ENCODE data around the gene KRTAP29-1.

Gene KRTAP29-1

DNA sequence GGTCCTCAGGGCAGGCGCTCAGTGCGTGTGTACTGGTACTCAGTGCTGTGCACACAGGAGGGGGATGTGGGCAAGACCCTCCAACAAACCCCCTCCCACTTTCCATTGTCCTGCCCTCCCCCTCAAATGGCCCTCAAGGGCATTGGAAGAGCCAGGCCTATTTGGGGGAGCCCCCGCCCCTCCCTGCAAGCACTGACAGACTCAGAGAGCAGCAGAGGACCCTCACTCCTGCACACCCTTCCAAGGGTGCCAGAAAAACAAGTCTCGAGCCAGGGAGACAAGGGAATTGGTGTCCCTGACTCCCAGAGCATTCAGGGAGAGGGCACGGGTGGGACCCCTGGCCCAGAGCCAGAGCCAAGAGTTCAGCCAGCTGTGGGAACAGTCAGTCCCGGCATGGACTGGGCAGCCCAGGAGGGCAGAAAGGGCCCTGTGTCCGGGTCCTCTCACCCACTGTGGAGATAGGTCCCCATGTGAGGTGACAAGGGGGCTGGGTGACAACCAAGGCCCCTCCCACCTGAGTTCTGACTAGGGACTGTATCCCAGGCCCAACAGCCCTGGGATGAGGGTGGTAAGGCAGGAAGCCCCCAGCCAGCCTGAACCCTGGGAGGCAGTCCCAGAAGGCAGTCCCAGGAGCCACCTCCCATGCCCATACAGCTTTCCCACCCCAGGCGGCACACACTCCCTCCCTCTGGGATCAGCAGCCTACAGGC, 24.9 kb upstream of the KRTAP29-1 start:
- no peak for DNase-seq

DNA sequence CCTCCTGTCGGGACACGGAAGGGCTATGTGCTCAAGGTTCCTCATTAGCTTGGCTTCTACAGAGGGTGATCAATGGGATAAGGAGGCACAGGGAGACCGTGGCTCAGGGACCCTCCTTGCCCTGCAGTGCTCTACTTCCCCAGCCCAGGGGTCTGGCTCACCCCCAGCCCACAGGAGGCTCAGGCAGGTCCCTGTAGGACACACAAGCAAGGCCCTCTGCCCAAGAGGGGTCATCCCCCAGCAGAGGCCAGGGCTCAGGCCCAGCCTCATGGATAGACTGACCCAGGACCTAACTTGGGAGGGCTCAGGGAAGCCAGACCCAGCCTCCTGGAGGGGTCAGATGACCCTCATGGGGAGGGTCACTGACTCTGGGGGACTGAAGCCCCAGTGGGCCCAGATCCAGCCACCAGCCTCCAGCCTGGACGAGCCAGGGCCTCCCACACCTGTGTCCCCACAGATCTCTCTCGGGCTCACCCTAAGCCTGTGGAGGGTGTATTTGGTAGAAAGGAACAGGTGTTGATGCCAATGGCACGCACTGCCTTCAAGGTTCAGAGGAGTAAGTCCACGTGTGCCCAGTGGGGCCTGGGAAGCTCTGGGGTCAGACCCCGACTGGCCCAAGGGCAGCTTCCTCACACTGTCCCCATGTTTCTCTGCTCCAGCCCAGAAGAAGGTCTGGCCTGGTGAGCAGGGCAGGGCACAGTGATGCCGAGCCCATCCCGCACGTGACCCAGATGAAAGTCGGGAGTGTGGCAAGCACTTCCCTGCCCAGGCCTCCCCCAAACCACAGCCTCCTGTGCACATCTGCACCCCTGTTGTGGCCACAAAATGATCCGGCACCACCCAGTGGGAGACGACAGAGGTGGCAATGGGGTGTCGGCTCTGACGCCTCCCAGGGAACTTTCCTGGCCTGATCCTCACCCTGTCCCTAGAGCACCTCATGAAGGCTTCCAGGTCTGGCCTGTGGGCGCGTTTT, 23.8 kb upstream of the KRTAP29-1 start:
- DNase-seq, result peak in 1 of 2 donors; percentile 55

DNA sequence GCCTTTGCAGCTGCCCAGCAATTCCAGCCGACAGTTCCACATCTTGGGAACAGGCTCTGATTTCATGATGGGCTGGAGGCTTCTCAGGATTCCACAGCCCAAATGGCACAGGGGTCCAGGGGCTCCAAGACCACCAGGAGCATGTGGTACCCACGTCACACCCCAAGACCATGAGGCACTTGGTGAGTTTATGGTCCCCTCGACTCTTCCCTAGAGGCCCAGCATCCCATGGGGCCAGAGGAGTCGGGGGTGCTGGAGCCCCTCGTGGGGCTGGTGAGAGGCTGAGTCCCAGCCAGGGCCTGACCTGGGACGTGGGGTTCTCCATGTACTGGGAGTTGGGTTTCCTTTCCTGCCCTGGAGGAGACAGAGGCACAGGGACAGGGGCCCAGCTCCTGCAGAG, 23.0 kb upstream of the KRTAP29-1 start:
- no peak for DNase-seq

DNA sequence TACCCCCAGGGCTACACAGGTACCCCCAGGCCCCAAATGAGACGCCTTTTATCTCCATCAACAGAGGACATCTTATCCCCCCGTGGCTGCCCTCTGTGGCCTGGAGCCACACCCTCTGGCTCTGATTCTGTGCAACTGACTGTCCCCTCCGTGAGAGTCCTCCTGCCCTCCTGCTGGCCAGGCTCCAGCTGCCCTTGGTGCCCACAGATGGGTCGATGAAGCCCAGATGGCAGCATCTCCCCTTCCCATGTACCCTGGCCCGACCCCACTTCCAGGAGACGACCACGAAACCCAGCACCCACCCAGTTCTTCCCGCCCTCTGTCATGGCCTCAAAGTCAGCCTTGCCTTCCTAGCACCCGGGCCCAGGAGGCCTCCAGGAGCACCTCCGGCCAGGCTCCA, 22.5 kb upstream of the KRTAP29-1 start:
- no peak for DNase-seq

DNA sequence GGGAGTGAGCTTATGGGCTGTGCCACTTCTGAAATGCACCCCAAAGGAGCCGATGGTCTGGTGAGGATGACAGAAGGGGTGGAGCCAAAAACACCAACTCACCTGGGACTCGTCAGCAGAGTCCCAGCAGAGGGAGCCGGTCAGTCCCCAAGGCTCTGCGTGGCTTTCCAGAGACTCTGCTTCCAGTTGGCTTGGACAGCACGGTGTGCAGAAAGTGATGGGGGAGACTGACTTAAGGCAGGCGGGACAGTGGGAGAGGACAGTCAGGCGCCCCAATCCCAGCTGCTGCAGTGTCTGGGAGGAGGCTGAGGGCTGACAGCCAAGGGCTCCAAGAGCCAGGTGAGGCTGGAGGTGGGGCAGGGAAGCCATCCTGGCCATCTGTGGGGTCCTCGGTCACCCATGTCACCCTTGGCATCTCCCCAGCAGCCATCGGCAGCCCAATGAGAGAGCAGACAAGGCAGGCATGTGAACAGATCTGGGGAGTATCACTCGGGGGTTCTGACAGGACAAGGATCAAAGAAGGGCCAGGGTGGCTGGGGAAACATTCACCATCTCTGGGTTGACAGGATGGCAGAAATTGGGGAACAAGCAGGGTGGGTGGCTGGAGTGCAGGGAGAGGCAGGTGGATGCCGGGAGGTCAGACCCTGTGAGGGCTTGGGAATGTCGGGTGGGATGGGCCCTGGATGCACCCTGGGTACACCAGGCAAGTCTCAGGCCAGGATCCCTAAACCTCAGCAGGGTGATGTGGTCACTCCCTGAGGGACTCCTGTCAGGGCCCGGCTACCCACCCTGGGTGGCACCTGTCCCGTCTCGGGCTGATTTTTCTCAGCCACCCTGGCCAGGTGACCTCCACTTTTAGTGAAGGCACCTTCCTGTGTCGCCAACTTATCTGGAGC, 21.8 kb upstream of the KRTAP29-1 start:
- no peak for DNase-seq

DNA sequence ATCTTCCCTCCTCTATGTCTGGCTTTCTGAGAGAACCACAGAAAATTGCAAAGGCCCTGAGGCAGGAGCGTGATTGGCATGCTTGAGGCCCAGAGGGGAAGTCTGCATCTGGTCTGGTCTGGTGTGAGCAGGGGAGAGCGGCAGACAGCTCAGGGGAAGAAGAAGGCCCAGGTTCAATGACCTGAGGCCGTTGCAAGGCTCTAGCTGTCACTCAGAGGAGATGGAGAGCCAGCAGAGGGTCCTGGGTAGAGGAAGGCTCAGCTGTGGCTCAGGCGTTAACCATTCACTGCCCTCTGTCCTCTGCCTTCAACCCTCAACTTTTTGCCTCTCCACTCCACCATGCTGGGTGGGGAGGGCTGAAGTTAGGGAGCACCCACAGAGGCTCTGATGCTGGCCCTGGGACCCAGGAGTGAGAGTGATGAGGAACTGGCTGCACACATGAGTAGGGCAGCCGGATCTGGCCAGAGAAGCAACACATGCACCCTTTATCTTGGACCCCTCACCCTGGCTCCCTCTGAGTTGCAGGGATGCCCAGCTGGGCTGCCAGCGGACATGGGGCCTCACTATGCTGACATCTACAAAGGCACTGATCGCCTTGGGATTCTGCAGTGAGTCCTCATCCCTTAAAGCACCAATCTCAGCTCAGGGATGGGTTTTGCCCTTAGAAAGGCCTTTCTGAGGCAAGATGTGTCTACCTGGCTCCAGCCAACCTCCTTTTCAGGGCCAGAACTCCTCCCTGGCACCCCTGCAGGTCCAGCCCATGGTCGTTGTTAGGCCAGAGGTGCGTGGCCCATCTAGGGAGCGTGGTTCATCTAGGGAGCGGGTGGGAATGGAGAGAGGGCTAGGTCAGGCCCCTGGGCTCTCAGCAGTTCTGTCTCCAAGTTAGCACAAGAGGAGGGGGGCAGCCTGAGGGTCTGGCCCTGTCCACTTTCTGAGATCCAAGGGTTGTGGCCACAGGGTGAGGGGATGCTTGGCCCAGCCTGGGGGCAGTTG, 20.5 kb upstream of the KRTAP29-1 start:
- no peak for DNase-seq

DNA sequence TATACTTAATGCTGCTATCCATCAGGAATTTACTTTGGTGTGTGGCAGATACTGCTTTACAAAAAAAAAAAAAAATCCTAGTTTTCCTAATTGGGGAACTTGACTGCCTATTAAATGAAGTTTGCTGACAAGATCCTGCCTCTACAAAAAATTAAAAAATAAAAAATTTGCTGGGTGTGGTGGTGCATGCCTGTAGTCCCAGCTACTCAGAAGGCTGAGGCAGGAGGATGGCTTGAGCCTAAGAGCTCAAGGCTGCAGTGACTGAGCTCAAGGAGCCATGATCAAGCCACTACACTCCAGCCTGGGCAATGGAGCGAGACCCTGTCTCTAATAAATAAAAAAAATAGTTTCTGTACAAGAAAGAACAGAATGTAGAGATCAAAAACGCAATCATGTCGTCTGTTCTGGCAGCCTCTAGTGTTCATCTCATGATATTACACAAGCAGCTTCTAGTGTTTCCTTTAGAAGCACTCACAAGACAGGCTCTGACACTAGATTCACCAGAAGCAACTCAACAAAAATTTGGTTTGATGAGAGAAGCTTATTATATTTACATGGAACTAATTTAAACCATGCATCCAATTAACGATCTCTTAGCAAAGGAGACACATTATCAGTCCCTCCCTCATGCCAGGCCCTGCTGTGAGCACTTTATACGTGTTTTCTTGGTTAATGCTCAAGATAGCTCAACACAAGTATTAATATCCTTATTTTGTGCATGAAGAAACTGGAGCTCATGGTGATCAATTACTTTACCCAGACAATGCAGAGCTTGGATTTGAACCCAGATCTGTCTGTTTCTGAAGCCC, 19.6 kb upstream of the KRTAP29-1 start:
- peak; percentile 26 to 68 for DNase-seq

DNA sequence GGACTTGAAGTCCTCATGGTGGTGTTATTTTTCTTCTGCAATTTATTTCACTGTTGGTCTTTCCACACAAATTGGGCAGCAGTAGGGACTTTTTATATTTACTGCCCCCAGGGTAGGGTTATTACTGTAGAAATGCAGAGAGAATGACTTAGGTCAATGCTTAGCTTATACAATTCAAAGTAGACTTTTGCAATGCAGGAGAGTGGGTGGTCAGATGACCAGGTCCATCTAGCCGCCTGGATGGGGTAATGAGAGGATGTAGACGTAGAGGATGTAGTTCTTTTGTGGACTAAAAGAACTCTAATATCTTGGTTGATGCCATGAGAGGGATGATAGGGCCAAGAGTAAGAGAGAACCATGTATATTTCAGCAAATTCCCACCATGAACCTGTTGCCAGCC, 15.6 kb upstream of the KRTAP29-1 start:
- no peak for DNase-seq

DNA sequence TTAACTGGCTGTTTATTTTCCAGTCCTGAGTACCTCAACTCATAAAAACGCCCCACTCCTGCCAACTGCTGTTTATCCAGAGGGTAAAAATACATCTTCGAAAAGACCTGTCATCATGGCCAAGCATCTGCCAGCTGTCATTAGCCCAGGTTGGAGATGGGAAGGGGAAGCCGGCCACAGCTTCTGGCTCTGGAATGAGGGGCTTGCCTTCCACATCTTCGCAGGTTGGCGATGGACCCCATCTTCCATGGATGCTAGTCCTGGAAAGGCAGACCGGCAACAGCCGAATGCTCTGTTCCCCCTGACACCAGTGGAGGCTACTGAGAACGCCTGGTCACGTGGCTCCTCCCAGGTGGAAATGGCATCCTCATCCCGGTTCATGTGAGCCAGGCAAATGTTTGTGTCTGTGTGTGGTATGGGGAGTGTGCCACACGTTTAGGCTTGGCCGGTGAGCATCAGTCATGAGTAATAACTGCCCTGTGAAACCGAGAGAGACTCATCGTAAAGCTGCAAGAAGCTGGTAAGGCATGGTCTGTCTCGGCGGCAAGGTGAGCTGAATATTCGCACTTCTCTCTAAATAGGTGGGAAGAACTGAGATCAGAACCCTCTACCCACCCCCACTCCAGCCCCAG, 13.3 kb upstream of the KRTAP29-1 start:
- DNase-seq, result no peak

DNA sequence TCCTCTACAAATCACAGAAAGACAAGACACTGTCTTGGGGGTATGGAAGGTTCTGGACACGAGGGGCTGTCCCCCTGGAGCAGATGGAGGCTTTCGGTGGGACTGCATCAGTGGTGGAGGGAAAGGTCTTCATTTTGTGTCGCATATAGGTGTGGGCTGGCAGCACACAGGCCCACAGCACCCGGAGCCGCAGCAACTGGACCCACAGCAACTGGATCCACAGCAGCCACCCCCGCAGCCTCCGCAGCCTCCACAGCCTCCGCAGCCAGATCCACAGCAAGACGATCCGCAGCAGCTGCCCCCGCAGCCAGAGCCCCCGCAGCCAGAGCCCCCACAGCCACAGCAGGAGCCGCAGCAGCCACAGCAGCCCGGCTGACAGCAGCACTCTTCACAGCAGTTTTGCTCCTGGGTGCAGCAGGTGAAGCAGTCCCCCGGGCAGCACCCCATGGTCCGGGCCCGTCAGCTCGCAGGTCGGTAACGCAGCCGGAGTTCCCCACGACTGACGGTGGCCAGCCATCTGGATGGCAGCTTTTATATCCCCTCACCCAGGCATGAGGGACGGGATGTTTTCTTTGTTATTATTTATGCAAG, 12.6 kb upstream of the KRTAP29-1 start, which contains the start of gene KRTAP17-1:
Gene KRTAP17-1, minus strand, starts transcription at position 507 of the 591 bp plus-strand sequence. Its CDS starts 60 bp downstream, at position 447.
- DNase-seq, result no peak

DNA sequence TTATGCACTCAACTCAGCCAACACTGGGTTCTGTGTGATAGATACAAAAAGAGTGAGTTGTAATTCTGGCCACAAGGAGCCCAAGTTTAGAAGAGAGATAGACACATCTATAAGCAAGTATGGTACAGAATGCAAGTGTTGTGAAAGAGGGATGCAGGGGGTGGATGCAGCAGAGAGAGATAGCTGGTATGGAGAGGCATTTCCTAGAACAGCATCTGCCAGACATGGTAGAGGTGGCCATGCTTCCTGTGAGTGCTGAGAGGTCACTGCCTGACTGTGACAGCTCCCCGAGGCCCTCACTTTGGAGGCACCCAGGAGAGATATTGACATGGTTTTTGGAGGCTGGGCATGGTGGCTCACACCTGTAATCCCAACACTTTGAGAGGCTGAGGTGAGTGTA, 8.5 kb upstream of the KRTAP29-1 start:
- no peak for DNase-seq

DNA sequence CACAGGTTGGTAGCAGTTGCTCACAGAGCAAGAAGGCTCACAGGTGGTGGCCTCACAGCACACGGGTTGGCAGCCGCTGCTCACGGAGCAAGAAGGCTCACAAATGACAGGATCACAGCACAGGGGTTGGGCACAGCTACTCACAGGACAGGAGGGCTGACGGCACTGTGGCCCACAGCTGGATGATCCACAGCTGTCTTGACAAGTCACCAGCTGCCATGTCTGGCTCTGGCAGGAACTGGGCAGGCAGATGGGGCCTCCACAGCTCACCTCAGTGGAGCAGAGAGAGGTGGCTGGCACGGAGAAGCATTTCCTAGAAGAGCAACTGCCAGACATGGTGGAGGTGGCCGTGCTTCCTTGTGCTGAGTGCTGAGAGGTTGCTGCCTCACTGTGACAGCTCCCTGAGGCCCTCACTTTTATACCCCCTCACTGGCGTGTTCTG, 6.3 kb upstream of the KRTAP29-1 start, which contains the start of gene KRTAP16-1:
Gene KRTAP16-1, minus strand, starts transcription at position 392 of the 442 bp plus-strand sequence. Its CDS starts 56 bp downstream, at position 336.
- DNase-seq, result peak; percentile 56 to 61

DNA sequence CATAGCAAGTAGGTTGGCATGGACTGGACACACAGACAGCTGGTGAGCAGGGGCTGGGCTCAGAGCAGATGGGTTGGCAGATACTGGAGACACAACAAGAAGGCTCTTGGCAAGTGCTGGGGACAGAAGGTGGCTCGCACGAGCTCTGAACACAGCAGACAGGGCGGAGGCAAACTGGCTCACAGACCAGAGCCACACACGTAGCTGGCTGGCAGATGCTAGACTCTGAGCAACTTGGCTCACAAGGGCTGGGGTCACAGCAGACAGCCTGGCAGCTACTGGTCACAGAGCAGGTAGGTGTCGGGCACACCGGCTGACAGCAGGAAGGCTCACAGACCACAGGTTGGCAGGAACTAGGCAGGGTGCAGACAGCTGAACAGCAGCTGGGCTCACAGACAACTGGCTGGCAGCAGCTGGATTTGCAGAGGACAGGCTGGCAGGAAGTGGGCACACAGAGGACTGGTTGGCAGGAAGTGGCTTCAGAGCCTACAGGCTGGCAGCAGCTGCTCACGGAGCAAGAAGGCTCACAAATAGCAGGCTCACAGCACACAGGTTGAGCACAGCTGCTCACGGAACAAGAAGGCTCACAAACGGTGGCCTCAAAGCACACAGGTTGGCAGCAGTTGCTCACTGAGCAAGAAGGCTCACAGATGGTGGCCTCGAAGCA, 5.7 kb upstream of the KRTAP29-1 start:
- DNase-seq, result peak; percentile 85 to 88

DNA sequence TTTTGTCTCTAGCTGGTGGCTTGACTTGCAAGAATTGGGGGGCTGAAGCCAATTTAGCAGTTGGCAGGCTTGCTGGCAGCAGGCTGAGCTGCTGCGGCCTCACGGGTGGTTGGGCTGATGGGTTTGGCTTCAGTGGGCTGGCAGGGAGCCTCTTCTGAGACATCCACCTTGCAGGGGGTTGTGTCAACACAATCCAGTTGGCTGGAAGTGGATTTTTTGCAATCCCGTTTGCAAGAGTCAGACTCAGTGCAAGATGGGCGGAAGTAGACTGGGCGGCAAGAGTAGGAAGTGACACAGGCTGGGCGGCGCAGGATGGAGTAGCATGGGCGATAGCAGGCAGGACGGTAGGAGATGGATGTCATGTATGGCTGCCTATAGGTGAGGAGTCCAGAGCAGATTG, 5.0 kb upstream of the KRTAP29-1 start:
- DNase-seq, result peak in 1 of 2 donors; percentile 13

DNA sequence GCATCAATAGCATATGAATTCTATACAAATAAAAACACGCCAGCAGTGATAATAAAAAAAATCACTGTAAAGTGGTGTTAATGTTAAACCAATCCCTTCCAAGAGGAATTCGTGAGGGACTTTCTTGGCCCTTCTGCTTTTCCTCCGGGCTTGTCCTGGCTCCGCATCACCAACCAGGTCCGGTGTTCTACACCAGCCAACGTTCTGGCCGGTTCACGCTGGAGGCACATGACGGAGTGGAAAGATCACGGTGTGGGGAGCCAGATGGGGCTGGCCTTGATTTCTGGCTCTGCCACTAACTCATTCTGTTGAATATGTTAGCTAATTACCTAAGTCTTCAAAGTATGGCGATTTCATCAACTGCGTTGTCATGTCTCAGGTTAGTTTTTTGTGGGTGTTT, 1.4 kb upstream of the KRTAP29-1 start:
- no peak for DNase-seq

DNA sequence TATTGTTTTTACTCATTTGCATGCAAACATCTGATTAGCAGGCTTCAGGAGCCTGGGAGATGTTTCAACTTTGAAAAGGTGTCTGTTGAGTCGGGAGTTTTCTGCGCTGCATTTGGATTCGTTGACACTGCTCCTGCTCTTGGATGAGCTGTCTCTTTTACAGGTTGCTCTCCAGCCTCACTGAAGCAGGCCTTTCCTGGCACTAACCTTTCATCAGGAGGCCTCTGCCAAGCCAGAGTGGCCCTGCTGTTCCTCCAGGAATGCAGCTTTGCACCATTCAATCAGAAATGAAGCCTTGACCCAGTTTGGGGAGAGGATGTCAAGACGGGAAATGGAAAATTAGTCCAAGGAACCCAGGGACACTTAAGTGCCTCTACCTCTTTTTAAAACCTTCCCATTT, 330 bp upstream of the KRTAP29-1 start:
- DNase-seq, result no peak

DNA sequence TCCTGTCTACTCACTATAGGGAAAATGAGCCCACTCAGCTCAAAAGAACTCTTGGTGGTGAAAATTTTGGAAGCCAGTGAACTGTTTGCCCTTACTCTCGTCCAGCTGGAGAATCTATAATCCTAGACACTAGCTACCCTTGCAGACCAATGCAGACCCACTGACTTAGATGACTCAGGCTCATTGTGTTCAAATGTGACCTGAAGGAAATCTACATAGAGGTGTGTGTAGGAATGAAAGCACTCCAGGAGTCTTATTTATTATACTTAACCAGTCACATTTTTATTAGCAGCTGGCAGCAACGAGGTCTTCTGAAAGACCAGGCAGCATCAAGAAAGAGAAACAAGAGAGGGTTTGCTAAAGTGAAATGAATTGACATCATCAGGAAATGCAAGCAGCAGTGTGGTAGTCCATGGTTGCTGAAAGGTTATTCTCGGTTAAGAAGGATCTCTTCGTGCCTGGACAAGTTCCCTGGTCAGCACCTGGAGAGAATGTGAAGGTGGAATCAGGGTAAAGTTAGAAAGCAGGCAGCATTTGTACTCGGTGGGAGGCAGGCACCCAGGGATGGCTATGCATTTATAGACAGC, 1.4 kb downstream of the KRTAP29-1 start:
- DNase-seq, result no peak

DNA sequence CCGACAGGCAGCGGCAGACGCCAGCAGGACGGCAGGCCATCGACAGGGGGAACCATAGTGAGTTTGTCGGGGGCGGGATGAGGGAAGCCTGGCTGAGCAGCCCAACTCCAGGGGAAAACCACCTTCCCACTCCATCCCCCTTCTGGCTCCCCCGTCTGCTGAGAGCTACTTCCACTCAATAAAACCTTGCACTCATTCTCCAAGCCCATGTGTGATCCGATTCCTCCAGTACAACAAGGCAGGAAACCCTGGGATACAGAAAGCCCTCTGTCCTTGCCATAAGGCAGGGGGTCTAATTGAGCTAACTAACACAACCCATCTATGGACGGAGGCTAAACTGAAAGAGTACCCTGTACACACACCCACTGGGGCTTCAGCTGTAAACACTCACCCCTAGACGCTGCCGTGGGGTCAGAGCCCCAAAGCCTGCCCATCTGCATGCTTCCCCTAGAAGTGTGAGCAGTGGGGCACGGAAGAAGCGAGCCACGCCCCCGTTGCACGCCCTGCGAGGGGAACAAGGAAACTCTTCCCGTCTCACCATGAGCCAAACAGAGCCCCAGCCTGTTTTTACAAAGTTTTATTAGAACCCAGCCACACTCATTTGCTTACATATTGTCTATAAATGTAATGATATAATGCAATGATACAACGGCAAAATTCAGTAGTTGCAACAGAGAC, 4.1 kb downstream of the KRTAP29-1 start:
- no peak for DNase-seq
